Motor neuron (in vitro differentiated cells): Measurements from ENCODE around the gene ALDH2. TPM values are rescaled to one million over a fixed set of nuclear protein-coding genes. Genes with fewer than 3 reads are reported as not detected.

ENCODE experiments used
- ATAC-seq, 8 experiments: fragments of 200-7000 bp; cut with Tn5 transposase; replicated peaks in 6 of 8; 2 replicates each; pipeline ENCODE4 v1.8.0; 2021; ENCODE audit warnings: mild to moderate bottlenecking in 8 of 8, moderate library complexity in 8 of 8
- H3K27ac ChIP-seq, 2 donors: fragments of 250-450 bp; sonication (Bioruptor Pico); 2 replicates each; pipeline ENCODE4 v1.9.0; 2021; ENCODE audit warnings: antibody characterized with exemption in 2 of 2, mild to moderate bottlenecking in 2 of 2, moderate library complexity in 1 of 2
- H3K4me1 ChIP-seq, 2 donors: fragments of 250-450 bp; sonication (Bioruptor Pico); replicated peaks in 1 of 2; 2 replicates each; pipeline ENCODE4 v1.6.1; 2021; ENCODE audit warnings: antibody characterized with exemption in 2 of 2, mild to moderate bottlenecking in 2 of 2, moderate library complexity in 1 of 2
- H3K4me3 ChIP-seq, 5 donors: fragments of 250-450 bp; sonication (Bioruptor Pico); 2 replicates each; pipeline ENCODE4 v1.9.0; 2021; ENCODE audit warnings: antibody characterized with exemption in 5 of 5, mild to moderate bottlenecking in 5 of 5, moderate library complexity in 4 of 5
- WGBS, 10 experiments: fragments of 450-650 bp; shearing (Covaris generic); methylation state at CpG; one replicate each; pipeline ENCODE4 v1.0.0; 2022; 5-methylcytosine and 5-hydroxymethylcytosine counted together
- in situ Hi-C, 9 experiments: fragments of 400-800 bp; cut with MboI; loops; one replicate each; pipeline ENCODE4 v1.15.0; 2021; ENCODE audit warnings: low sequenced_read_pairs in 9 of 9, low pct_unique_long_range_greater_than_20kb in 2 of 9; ENCODE audit not compliant: unreplicated experiment in 9 of 9
- total RNA-seq, 8 experiments: library from RNA; unstranded; fragments of 300-600 nt; gene quantifications; 2 replicates each; pipeline versions ENCODE4 v1.2.3 to v1.2.4, GENCODE V29; 2022

ALDH2 gene
- total RNA-seq, 8 experiments from 2014 or later: 13.2 to 45.3 (median 27.0) TPM

GRCh38 chr12:111748151-111748672, 18.5 kb upstream of the ALDH2 start:
- Histone ChIP-seq H3K4me1 (no peaks in the 10 kb centered on the region), H3K27ac (no peak overlapping the region), H3K4me3 (no peak overlapping the region)
- WGBS, 10 experiments: 0 to 100% (median 78%) methylated on average over 1 to 6 of the region's 8 CpGs; no CpG with 5 or more reads in 6 of the 10 experiments
- in situ Hi-C loops: no loop called here
- ATAC-seq: peak in 6 of 8 experiments; percentile 21 to 83 (median 66)

GRCh38 chr12:111748867-111749266, 17.9 kb upstream of the ALDH2 start:
- in situ Hi-C loops: no loop called here
- H3K27ac ChIP-seq: no peak overlapping the region
- 86 to 100% (median 92%) methylated on average over 1 to 7 of the region's 7 CpGs; no CpG with 5 or more reads in 5 of the 10 experiments for WGBS, 10 experiments

GRCh38 chr12:111749391-111749790, 17.3 kb upstream of the ALDH2 start:
- Histone ChIP-seq H3K4me1 (no peaks in the 10 kb centered on the region), H3K27ac (no peak overlapping the region), H3K4me3 (no peak overlapping the region)
- ATAC-seq: no peak
- in situ Hi-C loops: no loop called here
- 44 to 100% (median 91%) methylated on average over 2 to 3 of the region's 4 CpGs; no CpG with 5 or more reads in 6 of the 10 experiments for WGBS, 10 experiments

More at GRCh38 chr12:111748867-111749266, 17.9 kb upstream of the ALDH2 start:
- Histone ChIP-seq H3K4me3 (no peak overlapping the region), H3K4me1 (no peaks in the 10 kb centered on the region)
- ATAC-seq: no peak

DNA sequence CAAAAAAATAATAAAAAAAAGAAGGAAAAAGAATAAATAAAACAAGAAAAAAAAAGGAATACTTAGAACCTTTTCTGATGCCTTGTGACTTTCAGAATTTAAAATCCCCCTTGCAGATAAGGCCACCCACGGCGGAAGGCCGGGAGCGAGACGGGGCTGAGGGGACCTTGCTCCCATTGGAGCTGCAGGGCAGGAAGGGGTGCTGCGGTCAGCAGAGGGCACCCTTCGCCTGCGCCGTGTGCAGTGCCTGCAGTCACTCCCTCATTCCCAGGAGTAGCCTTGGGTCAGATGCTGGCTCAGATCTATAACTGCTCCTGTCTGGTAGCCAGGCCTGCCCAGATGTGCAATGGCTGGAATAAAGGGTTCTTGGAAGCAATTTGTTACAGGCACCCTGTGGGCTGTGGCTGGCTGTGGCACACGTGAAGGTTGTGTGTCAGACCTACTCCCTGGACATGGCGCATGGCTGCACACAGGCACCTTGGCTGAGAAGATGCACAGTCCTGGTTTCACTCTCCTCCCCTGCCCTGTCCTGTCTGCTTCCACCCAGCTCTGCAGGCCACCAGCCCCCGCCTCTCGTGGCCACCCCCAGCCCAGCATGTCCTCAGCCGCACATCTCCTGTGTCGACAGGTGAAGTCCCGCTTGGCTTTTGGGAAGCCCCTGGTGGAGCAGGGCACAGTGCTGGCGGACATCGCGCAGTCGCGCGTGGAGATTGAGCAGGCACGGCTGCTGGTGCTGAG, 13.4 kb upstream of the ALDH2 start:
- in situ Hi-C loops: no loop called here
- WGBS, 10 experiments: 33 to 75% (median 55%) methylated on average over 1 to 9 of the region's 23 CpGs; no CpG with 5 or more reads in 4 of the 10 experiments

DNA sequence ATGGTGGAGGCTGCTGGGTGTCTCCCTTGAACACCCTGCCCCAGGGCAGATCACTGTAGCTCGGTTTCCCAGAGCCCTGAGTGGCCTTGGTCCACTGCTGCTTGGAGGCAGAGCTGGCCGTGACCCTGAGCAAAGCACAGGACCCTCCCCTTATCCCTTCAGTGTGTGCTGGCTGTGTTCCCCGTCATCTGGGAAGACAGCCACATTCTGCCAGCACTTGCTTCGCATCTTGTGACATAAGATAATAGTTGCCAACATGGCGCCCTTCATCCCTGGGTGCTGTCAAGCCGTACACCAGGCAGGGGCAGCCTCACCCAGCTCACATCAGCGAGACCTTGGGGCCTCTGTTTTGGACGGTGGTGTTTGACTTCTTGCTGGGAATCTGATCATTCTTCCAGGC, 12.1 kb upstream of the ALDH2 start:
- Histone ChIP-seq H3K4me1 (no peaks in the 10 kb centered on the region), H3K4me3 (no peak overlapping the region), H3K27ac (no peak overlapping the region)
- ATAC-seq: no peak
- 90 to 100% (median 100%) methylated on average over 2 to 6 of the region's 8 CpGs; no CpG with 5 or more reads in 5 of the 10 experiments for WGBS, 10 experiments
- in situ Hi-C loops: no loop called here

More for the DNA sequence above, 13.4 kb upstream of the ALDH2 start:
- Histone ChIP-seq H3K4me1 (no peaks in the 10 kb centered on the region), H3K27ac (peak overlapping the region in 1 of 2 donors; percentile 3), H3K4me3 (no peak overlapping the region)
- peak; percentile 86 to 95 (median 92) for ATAC-seq

GRCh38 chr12:111756196-111756595, 10.5 kb upstream of the ALDH2 start:
- in situ Hi-C loops: no loop called here
- no peak overlapping the region for H3K27ac ChIP-seq
- WGBS, 10 experiments: 60 to 100% methylated on average over 2 to 3 of the region's 15 CpGs; no CpG with 5 or more reads in 8 of the 10 experiments

GRCh38 chr12:111756681-111757080, 10.1 kb upstream of the ALDH2 start:
- ATAC-seq: peak in 1 of 8 experiments; percentile 7
- H3K4me1 ChIP-seq: no peaks in the 10 kb centered on the region
- H3K4me3 ChIP-seq: no peak overlapping the region
- H3K27ac ChIP-seq: no peak overlapping the region
- 91 to 100% (median 100%) methylated on average over 1 to 6 of the region's 7 CpGs; no CpG with 5 or more reads in 7 of the 10 experiments for WGBS, 10 experiments
- in situ Hi-C loops: no loop called here

More at GRCh38 chr12:111756196-111756595, 10.5 kb upstream of the ALDH2 start:
- ATAC-seq: no peak
- Histone ChIP-seq H3K4me1 (no peaks in the 10 kb centered on the region), H3K4me3 (no peak overlapping the region)

- no peaks in the 10 kb centered on the region for H3K4me1 ChIP-seq
- 88 to 100% methylated on average over 3 to 4 of the region's 15 CpGs; no CpG with 5 or more reads in 8 of the 10 experiments for WGBS, 10 experiments
- no peak for ATAC-seq
- in situ Hi-C loops: no loop called here
- H3K4me3 ChIP-seq: no peak overlapping the region
- H3K27ac ChIP-seq: no peak overlapping the region
Observed at GRCh38 chr12:111757361-111758119, 9.2 kb upstream of the ALDH2 start.

DNA sequence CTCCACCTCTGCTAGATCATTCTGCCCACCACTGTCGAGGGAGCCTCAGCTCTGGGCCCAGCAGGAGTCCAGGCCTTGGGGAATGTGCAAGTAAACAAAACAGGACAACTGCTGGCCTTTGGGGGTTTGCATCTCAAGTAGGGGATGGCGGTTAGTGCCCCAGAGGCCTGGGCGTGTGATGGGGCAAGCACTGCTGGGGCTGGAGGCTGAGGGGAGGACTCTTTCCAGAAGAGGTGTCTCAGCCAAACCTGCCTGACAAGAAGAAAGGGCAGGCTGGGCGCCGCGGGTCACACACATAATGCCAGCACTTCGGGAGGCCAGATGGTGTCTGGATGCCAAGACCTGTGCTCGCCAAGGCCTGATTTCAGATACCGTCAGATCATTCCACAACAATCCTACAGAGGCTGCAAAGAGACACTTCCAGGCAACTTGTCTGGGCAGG, 8.6 kb upstream of the ALDH2 start:
- peak in 2 of 8 experiments; percentile 10 to 18 for ATAC-seq
- Histone ChIP-seq H3K4me3 (no peak overlapping the region), H3K4me1 (no peaks in the 10 kb centered on the region), H3K27ac (no peak overlapping the region)
- in situ Hi-C loops: no loop called here
- WGBS, 10 experiments: 20 to 100% (median 58%) methylated on average over 1 to 4 of the region's 9 CpGs; no CpG with 5 or more reads in 6 of the 10 experiments

DNA sequence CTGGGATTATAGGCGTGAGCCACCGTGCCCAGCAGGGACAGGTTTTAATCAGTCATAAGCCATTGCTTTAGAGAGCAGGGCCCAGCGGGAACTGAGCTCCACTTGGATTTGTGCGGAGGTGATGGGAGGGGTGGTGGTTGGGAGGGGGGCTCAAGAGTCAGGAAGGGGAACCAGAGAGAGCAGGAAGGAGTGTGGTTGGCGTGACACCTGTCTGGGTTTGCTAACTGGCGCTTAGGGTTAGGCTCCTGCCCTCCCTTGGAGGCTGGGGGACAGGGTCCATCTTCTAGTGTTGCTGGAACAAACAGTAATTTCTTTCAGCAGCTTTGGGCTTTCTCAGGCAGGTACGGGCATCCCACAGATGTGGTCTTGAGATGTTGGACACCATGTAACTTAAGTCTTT, 7.5 kb upstream of the ALDH2 start:
- 60 to 100% (median 100%) methylated on average over 1 to 3 of the region's 7 CpGs; no CpG with 5 or more reads in 7 of the 10 experiments for WGBS, 10 experiments
- no peaks in the 10 kb centered on the region for H3K4me1 ChIP-seq
- no peak overlapping the region for H3K4me3 ChIP-seq
- H3K27ac ChIP-seq: no peak overlapping the region
- no peak for ATAC-seq
- in situ Hi-C loops: no loop called here

DNA sequence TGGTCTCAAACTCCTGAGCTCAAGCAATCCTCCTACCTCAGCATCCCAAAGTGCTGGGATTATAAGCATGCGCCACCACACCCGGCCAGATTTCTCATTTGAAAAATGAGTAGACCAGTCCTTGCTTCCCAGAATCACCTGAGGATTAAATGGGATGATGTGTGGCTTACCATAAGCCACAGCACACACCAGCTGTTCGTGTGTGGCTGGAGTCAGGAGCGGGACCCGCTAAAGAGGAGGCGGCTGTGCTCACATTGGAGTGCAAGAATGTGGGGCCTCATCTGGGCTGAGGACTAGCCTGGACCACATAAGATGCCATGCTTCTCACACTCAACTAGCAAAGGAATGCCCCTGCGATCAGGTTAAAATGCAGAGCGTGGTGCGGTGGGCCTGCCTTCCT, 6.7 kb upstream of the ALDH2 start:
- H3K4me1 ChIP-seq: no peaks in the 10 kb centered on the region
- H3K27ac ChIP-seq: no peak overlapping the region
- no peak overlapping the region for H3K4me3 ChIP-seq
- WGBS, 10 experiments: 35 to 100% (median 90%) methylated on average over 2 to 6 of the region's 9 CpGs; no CpG with 5 or more reads in 4 of the 10 experiments
- in situ Hi-C loops: loop anchor here in 1 of 9 experiments (10.0 kb wide), 1 partner anchor 55 kb away; no protein-coding TSS in a partner anchor
- ATAC-seq: peak in 1 of 8 experiments; percentile 42

DNA sequence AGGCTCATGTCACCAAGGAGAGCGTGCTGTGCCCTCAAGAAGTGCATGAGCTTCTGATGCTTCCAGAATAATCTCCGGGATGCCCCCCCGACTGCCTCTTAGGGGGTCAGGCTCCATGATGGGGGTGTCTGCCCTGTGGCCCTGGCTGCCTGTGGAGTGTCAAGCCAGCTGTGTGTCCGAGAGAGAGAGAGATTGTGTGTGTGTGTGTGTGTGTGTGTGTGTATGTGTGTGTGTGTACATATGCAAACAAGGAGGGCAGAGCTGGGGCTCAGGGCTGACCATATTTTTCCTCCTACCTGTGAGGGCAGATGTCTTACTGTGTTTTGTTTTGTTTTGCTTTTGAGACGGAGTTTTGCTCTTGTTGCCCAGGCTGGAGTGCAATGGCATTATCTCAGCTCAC, 5.6 kb upstream of the ALDH2 start:
- ATAC-seq: peak in 3 of 8 experiments; percentile 15 to 35 (median 18)
- 60 to 100% (median 80%) methylated on average over 1 of the region's 5 CpGs; no CpG with 5 or more reads in 5 of the 10 experiments for WGBS, 10 experiments

More for the DNA sequence above, 5.6 kb upstream of the ALDH2 start:
- no peak overlapping the region for H3K4me3 ChIP-seq
- H3K27ac ChIP-seq: no peak overlapping the region
- peaks cover 0 to 4% of the 10 kb centered on the region in 2 donors for H3K4me1 ChIP-seq
- in situ Hi-C loops: loop anchor here in 1 of 9 experiments (10.0 kb wide), 1 partner anchor 54 kb away; no protein-coding TSS in a partner anchor
